Measurements from ENCODE around the gene TRAF3IP1.

GRCh38 chr2:238270606-238271005, 49.7 kb upstream of the TRAF3IP1 start:
- no peak for TF ChIP-seq ZFP3 (CRISPR knock-in tag; IDR thresholded peaks at IDR 0.05)
- TF ChIP-seq PPARA (CRISPR knock-in tag; IDR thresholded peaks at IDR 0.05; ENCODE audit: borderline replicate concordance): no peak
- TF ChIP-seq PATZ1 (CRISPR knock-in tag; IDR thresholded peaks at IDR 0.05; ENCODE audit: borderline replicate concordance): no peak
- TF ChIP-seq ZNF70 (CRISPR knock-in tag; IDR thresholded peaks at IDR 0.05): no peak
- TF ChIP-seq TSHZ2 (CRISPR knock-in tag; IDR thresholded peaks at IDR 0.05): no peak
